GM18505 (cell line): ENCODE results near the gene FAM184A.
"Not testable (repeated sequence)": the region's sequence is repeated elsewhere in the genome, so short reads cannot be mapped to it uniquely, and the experiment has no call there.

Source experiments
- ATAC-seq: cut with Tn5 transposase; IDR thresholded peaks from one replicate; pipeline ENCODE4 v1.9.1; 2021; ENCODE audit not compliant: unreplicated experiment
- POLR2A ChIP-seq: IDR thresholded peaks from 4 replicates; pipeline ENCODE4 v1.6.1; 2011; ENCODE audit warnings: borderline replicate concordance; ENCODE audit not compliant: insufficient read depth, insufficient read length; ENCODE audit errors: extremely low read depth

The FAM184A gene, protein sequence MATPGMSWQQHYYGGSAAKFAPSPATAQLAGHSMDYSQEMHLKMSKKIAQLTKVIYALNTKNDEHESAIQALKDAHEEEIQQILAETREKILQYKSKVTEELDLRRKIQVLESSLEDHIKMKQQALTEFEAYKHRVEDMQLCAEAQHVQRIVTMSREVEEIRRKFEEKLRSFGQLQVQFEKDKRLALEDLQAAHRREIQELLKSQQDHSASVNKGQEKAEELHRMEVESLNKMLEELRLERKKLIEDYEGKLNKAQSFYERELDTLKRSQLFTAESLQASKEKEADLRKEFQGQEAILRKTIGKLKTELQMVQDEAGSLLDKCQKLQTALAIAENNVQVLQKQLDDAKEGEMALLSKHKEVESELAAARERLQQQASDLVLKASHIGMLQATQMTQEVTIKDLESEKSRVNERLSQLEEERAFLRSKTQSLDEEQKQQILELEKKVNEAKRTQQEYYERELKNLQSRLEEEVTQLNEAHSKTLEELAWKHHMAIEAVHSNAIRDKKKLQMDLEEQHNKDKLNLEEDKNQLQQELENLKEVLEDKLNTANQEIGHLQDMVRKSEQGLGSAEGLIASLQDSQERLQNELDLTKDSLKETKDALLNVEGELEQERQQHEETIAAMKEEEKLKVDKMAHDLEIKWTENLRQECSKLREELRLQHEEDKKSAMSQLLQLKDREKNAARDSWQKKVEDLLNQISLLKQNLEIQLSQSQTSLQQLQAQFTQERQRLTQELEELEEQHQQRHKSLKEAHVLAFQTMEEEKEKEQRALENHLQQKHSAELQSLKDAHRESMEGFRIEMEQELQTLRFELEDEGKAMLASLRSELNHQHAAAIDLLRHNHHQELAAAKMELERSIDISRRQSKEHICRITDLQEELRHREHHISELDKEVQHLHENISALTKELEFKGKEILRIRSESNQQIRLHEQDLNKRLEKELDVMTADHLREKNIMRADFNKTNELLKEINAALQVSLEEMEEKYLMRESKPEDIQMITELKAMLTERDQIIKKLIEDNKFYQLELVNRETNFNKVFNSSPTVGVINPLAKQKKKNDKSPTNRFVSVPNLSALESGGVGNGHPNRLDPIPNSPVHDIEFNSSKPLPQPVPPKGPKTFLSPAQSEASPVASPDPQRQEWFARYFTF

DNA sequence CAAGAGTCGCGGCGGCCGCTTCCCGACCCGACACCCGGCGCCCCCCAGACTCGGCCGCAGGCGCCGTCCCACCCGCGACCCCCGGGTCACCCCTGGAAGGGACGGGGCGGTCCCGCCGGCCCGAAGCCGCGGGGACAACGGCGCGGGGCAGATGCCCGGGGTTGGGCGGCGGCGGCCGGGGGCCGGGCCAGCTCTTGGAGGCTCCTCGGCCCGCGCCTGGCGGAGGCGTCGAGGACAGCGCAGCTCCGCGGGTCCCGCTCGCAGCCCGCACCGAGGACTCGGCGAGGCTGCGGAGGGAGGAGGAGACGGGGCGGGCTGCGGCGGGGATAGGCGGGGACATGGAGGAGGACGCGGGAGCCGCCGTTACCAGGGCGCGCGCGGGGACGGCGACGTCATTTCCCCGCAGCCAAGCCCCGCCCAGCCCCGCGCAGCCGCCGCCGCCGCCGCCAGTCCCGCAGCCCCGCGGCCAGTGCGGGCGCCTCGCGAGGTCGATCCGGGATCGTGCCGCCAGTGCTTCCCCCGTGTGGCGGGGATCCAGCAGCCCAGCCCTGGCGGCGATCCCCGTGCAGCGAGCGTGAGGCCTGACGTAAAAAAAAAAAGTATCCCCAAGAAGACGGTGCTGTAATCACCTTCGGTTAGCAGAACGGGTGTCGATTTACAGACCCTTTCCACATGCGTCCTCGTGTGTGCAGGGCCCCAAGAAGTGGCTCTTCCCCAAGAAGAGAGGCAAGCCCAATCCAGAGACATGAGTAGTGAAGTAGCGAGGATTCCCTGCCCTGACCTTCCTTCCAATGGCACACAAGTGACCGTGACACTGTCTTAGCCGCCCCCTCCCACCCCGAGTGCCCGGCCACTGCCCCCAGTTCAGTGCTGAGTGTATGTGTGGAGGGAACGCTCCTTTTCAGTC is at the start of gene FAM184A:
TSS of gene FAM184A (minus strand) at position 289 of the 907 bp plus-strand sequence. CDS start 365 bp downstream, outside the sequence.
- ATAC-seq, result peak; percentile 57
- TF ChIP-seq POLR2A, result no peak

DNA sequence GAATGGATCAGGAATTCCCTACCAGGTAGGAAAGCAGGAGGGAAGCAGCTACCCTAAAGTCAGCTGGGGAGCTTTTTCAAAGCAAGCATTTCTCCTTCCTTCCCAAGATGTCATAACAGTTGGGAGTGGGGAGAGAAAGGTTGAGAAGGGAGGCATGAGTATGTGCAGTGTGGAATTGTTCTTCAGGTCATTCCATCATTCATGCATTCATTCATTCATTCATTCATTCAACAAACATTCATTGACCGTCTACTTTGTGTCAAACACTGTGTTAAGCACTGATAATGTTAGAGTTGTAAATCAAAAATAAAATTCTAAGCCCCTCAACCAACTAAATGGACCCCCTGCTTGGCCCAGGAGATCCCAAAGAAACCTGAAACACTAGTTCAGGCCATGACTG is 49.2 kb upstream of the FAM184A start:
- no peak for ATAC-seq
- TF ChIP-seq POLR2A, result no peak

DNA sequence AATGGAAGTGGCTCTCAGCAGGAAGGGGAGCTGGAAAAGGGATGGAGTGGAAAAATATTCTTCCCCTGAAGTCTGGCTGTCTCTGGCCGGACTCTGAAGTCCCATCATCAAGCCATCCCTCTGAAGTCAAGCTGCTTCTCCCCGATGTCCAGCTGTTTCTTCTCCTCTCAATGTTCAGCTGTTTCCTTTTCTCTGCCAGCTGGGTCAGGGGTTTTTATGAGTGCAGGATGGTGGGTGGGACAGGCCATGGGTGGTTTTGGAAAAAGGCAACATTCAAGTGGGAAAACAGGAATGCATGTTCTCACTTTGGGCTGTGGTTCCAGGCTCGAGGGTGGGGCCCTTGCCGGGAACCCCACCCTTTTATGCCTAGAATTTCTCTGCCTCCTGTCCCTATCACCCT is 48.4 kb upstream of the FAM184A start:
- no peak for TF ChIP-seq POLR2A
- ATAC-seq, result no peak

DNA sequence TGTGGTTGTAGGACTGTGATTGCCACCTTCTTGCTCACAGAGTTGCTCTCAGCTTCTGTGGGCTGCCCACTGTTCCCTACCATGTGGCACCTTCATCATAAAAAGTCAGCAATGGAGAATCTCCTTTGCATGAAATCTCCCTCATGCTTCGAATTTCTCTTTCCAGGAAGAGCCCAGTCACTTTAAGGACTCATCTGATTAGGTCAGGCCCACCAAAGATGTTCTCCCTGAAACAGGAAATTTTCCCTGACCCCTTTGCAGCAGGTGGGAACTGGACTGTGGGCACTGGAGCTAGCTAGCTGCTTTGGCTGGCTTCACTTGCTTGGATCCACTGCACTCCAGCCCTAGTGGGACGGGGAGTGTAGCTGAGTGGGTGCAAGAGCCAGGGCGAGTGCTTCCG is 47.7 kb upstream of the FAM184A start:
- no peak for ATAC-seq
- no peak for TF ChIP-seq POLR2A

DNA sequence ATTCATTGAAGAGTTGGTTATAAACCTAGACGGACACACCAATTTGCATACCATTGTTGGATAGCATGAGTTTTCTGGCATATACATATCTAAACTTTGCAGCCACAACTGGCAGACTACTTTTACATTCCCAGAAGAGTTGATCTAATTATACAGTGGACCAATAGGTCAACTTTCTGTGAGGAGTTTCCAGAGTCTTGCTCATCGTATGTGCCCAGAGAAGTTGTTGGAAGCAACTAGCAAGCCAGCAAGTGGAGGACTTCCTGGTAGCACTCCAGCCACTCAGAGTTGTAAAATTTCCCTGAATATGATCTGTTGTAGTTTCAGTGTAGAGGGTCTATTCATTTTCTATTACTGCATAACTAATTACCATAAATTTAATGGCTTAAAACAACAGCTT is 47.1 kb upstream of the FAM184A start:
- no peak for TF ChIP-seq POLR2A
- no peak for ATAC-seq

DNA sequence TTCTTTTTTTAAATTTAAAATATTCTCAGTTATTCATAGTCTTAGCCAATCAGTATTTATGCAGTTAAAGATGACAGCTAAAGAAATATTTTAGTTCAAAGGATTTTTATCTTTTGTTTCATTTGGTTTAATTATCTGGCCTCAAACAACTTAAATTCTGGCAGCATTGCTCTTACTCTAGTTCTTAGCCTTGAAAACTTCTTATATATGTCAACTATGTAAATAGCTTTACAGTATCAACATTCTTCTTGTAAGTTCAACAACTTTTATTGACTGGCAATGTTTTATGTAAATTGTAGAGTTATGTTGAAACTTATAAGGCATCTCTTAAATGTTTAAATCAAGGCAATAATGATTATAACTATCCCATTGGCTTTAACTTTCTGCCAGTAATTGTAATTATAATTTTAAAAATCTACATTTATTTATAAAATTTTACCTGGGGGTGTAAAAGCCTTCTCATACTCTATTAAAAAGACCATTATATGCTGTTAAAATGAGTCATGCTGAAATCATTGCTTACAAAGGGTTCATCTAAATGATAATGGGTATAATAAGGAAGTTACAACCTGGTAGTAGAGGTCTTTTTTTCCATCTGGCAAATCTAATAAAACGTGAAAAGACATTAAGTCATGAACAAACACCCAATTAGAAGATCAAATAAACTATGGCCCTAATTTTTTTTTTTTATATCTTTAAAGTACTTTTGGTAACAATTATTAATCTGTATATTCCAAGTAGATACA is 45.8 kb upstream of the FAM184A start:
- no peak for TF ChIP-seq POLR2A
- no peak for ATAC-seq

DNA sequence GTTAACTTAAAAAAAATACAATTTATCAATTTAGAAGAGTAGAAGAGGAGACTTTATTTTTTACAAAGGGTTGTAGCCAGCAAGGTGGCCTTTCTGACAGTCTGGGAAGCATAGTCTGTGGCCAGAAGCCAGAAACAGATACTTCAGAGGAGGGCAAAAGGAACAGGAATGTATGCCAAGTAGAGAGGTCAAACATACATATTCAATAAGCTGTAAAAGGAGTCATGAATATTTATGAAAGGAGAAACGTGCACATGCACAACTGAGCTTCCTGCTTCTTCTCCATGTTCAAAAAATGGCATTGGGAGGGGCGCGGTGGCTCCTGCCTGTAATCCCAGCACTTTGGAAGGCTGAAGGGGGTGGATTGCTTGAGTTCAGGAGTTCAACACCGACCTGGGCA is 43.9 kb upstream of the FAM184A start:
- ATAC-seq, result no peak
- TF ChIP-seq POLR2A, result no peak

DNA sequence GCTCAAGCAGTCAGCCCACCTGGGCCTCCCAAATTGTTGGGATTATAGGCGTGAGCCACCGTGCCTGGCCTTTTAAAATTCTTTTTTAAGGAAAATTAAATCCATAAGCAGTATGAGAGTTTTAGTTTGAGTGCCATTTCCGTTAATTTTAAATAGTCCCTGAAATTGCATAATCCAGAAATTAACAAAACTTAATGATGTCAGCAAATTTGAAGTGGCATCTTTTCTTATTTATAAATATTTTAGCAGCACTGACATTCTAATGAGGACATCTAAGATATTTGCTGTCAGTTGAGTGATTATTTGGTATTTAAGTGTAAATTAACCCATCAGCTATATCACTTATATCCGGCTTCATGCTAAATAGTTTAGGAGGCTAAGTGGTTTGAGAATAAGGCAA is 42.9 kb upstream of the FAM184A start:
- no peak for ATAC-seq

DNA sequence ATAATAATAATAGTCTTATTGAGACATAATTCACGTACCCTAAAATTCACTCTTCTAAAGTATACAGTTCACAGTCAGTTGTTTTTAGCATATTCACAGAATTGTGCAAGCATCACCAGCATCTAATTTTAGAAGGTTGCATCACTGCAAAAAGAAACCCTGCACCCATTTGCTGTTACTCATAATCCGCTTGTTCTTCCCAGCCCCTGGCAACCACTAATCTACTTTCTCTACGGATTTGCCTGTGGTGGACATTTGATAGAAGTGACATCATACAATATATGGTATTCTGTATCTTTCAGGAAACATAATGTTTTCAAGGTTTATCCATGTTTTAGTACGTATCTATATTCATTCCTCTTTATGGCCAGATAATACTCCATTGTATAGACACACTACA is 41.5 kb upstream of the FAM184A start:
- no peak for ATAC-seq
- TF ChIP-seq POLR2A, result no peak

More for the DNA sequence above, 42.9 kb upstream of the FAM184A start:
- no peak for TF ChIP-seq POLR2A

- ATAC-seq, result not testable (repeated sequence)
These were observed 40.6 kb upstream of the FAM184A start for GRCh38 chr6:119119062-119119461.

GRCh38 chr6:119116712-119117281 is 38.3 kb upstream of the FAM184A start:
- no peak for ATAC-seq
- no peak for TF ChIP-seq POLR2A

DNA sequence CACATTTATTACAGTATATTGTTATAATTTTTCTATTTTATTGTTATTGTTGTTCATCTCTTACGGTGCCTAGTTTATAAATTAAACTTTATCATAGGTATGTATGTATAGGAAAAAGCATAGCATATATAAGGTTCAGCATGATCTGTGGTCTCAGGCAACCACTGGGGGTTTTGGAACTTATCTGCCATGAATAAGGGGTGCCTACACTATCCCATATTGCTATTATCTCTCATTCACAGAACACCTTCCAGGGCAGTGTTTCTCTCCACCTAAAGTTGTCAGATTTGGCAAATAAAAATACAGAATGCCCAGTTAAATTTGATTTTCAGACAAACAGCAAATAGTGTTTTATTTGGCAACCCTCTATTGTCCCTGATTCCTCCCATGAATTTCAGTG is 35.5 kb upstream of the FAM184A start:
- no peak for ATAC-seq
- no peak for TF ChIP-seq POLR2A
